Panc1 (cell line): ENCODE data around the gene LAIR2. TPM values are rescaled to one million over a fixed set of nuclear protein-coding genes. Genes with fewer than 3 reads are reported as not detected.

ENCODE experiments used
- ATAC-seq: fragments of 200-7000 bp; cut with Tn5 transposase; 2 replicates; pipeline ENCODE4 v1.9.1; 2020; ENCODE audit warnings: mild to moderate bottlenecking, moderate library complexity
- BruUV-seq: library from RNA; stranded (reverse); fragments of 400-500 nt; replicated peaks from 2 replicates; lab custom pipeline; 2021; lab: Mats Ljungman, UMichigan
- CTCF ChIA-PET: fragments of 300-600 bp; sonication (Branson Sonifier 250); formaldehyde crosslinking; loops from one replicate; lab custom pipeline; 2022; ENCODE audit warnings: antibody characterized with exemption; lab: Charles Lee
- POLR2A ChIA-PET: fragments of 300-600 bp; sonication (Branson Sonifier 250); formaldehyde crosslinking; loops from one replicate; lab custom pipeline; 2022; ENCODE audit warnings: antibody characterized with exemption; lab: Charles Lee
- DNase-seq: peaks from one replicate; pipeline ENCODE4 v3.0.0-alpha.2; 2010; ENCODE audit warnings: low read depth, low spot score
- H3K27ac ChIP-seq: 2 replicates; pipeline ENCODE4 v1.5.1; 2011; ENCODE audit warnings: mild to moderate bottlenecking, low read length, inconsistent platforms
- H3K27me3 ChIP-seq: fragments of 200-500 bp; sonication (Bioruptor generic); 2 replicates; pipeline ENCODE4 v1.6.0; 2014; ENCODE audit warnings: low read length, inconsistent platforms; ENCODE audit not compliant: control insufficient read depth, insufficient read depth
- H3K36me3 ChIP-seq: fragments of 200-500 bp; sonication (Bioruptor generic); 2 replicates; pipeline ENCODE4 v1.5.1; 2014; ENCODE audit warnings: inconsistent platforms, mild to moderate bottlenecking, low read length, moderate library complexity; ENCODE audit not compliant: control insufficient read depth, insufficient read depth
- H3K4me1 ChIP-seq: 2 replicates; pipeline ENCODE4 v1.5.1; 2011; ENCODE audit warnings: inconsistent platforms, mild to moderate bottlenecking, low read length, moderate library complexity; ENCODE audit not compliant: control insufficient read depth, insufficient read depth
- H3K4me3 ChIP-seq, 2 experiments: 2 replicates each; pipeline ENCODE4 v1.5.1; 2011 to 2012; ENCODE audit warnings: low read depth in 2 of 2, low read length in 2 of 2, mild to moderate bottlenecking in 2 of 2, inconsistent platforms in 1 of 2, moderate library complexity in 1 of 2
- H3K9me3 ChIP-seq: fragments of 200-500 bp; sonication (Bioruptor generic); 2 replicates; pipeline ENCODE4 v1.5.1; 2014; ENCODE audit warnings: low read depth, mild to moderate bottlenecking, inconsistent platforms, low read length, moderate library complexity; ENCODE audit not compliant: control insufficient read depth, insufficient read depth
- CTCF ChIP-seq: fragments of 450-650 bp; IDR thresholded peaks from 2 replicates; pipeline ENCODE4 v1.5.1; 2017; ENCODE audit warnings: mild to moderate bottlenecking
- POLR2AphosphoS5 ChIP-seq: IDR thresholded peaks from 2 replicates; pipeline ENCODE4 v1.6.1; 2012; ENCODE audit warnings: mild to moderate bottlenecking, low read depth, low read length, moderate library complexity
- REST ChIP-seq, 2 experiments: IDR thresholded peaks; 2 replicates each; pipeline ENCODE4 v1.6.1; 2011 to 2012; ENCODE audit warnings: low read depth in 2 of 2, control low read depth in 1 of 2, low read length in 1 of 2, mild to moderate bottlenecking in 1 of 2, moderate library complexity in 1 of 2; ENCODE audit not compliant: insufficient read depth in 1 of 2
- SIN3A ChIP-seq: IDR thresholded peaks from 2 replicates; pipeline ENCODE4 v1.6.1; 2012; ENCODE audit warnings: low read depth, mild to moderate bottlenecking, low read length, moderate library complexity, borderline replicate concordance; ENCODE audit not compliant: insufficient read depth
- TCF7L2 ChIP-seq: IDR thresholded peaks from 2 replicates; pipeline ENCODE4 v1.6.1; 2011; ENCODE audit warnings: mild to moderate bottlenecking, low read depth, low read length, inconsistent platforms
- in situ Hi-C: cut with HindIII; loops from 2 replicates; pipeline ENCODE4 v1.10.0; 2016; ENCODE audit warnings: low sequenced_read_pairs, low pct_unique_long_range_greater_than_20kb
- intact Hi-C: fragments of 100-400 bp; cut with micrococcal nuclease; formaldehyde crosslinking; loops from one replicate; pipeline ENCODE4 v1.10.0; 2022; ENCODE audit not compliant: unreplicated experiment
- total RNA-seq: library from RNA; stranded (reverse); gene quantifications from one replicate; pipeline ENCODE4 v1.2.1, GENCODE V29; 2021; ENCODE audit not compliant: unreplicated experiment

Gene LAIR2
- total RNA-seq, 1 experiment from 2014 or later, result not detected

- CTCF ChIA-PET, result no interaction called here
- H3K36me3 ChIP-seq, result no peaks in the 10 kb centered on the region
- in situ Hi-C loops (no loop called here), intact Hi-C loops (loop anchor here (10.0 kb wide), 1 partner anchor 70 kb away; no protein-coding TSS in a partner anchor)
- peaks cover 16% of the 10 kb centered on the region for H3K27me3 ChIP-seq
- no peak for TF ChIP-seq SIN3A
- TF ChIP-seq CTCF, result no peak
- TF ChIP-seq TCF7L2, result no peak
- no peak for TF ChIP-seq REST (IDR thresholded peaks at IDR 0.05; ENCODE audit: insufficient read depth in 1 of 2, low read depth in 2 of 2, low read length in 1 of 2)
- no peak for TF ChIP-seq POLR2AphosphoS5
- DNase-seq (no peak), ATAC-seq (no peak)
- no TSS peak for BruUV-seq
- no peak overlapping the region for H3K4me3 ChIP-seq
- H3K9me3 ChIP-seq, result no peaks in the 10 kb centered on the region
- POLR2A ChIA-PET, result no interaction called here
- H3K27ac ChIP-seq, result no peak overlapping the region
- H3K4me1 ChIP-seq, result no peaks in the 10 kb centered on the region
Observed at GRCh38 chr19:54554896-54555295, 52.3 kb downstream of the LAIR2 start.

- H3K9me3 ChIP-seq, result no peaks in the 10 kb centered on the region
- no peak overlapping the region for H3K27ac ChIP-seq
- H3K27me3 ChIP-seq, result peaks cover 16% of the 10 kb centered on the region
- no peak for ATAC-seq
- in situ Hi-C loops (no loop called here), intact Hi-C loops (loop anchor here (10.0 kb wide), 1 partner anchor 71 kb away; no protein-coding TSS in a partner anchor)
- CTCF ChIA-PET, result no interaction called here
- DNase-seq, result no peak
- no peaks in the 10 kb centered on the region for H3K36me3 ChIP-seq
- H3K4me1 ChIP-seq, result no peaks in the 10 kb centered on the region
- H3K4me3 ChIP-seq, result no peak overlapping the region
- no peak for TF ChIP-seq REST (IDR thresholded peaks at IDR 0.05; ENCODE audit: insufficient read depth in 1 of 2, low read depth in 2 of 2, low read length in 1 of 2)
- TF ChIP-seq POLR2AphosphoS5, result no peak
- TF ChIP-seq TCF7L2, result no peak
- BruUV-seq, result no TSS peak
- POLR2A ChIA-PET, result interaction anchor here (0.7 kb wide), 1 partner anchor 15 kb away, joined by 4 read pairs; no protein-coding TSS in a partner anchor
Observed at GRCh38 chr19:54556194-54556593, 53.6 kb downstream of the LAIR2 start.
